IPS DF 6.9 (cell line): ENCODE results near the gene RNASE9.

Source experiments
- DNase-seq: peaks from one replicate; pipeline ENCODE4 v3.0.0-alpha.2; 2013; ENCODE audit warnings: low read depth, low spot score
- H3K27ac ChIP-seq: one replicate; pipeline ENCODE4 v1.5.1; 2013; ENCODE audit warnings: low read length, control low read depth
- H3K27me3 ChIP-seq: 2 replicates; pipeline ENCODE4 v1.6.1; 2013; ENCODE audit warnings: mild to moderate bottlenecking, low read length; ENCODE audit not compliant: control insufficient read depth, insufficient read depth
- H3K36me3 ChIP-seq: 2 replicates; pipeline ENCODE4 v1.6.1; 2013; ENCODE audit warnings: low read length; ENCODE audit not compliant: control insufficient read depth, insufficient read depth
- H3K4me1 ChIP-seq: 2 replicates; pipeline ENCODE4 v1.6.1; 2013; ENCODE audit warnings: low read length; ENCODE audit not compliant: control insufficient read depth, insufficient read depth
- H3K4me3 ChIP-seq: 2 replicates; pipeline ENCODE4 v1.5.1; 2013; ENCODE audit warnings: mild to moderate bottlenecking, low read length
- H3K9me3 ChIP-seq: 2 replicates; pipeline ENCODE4 v1.6.1; 2013; ENCODE audit warnings: low read length, inconsistent platforms; ENCODE audit not compliant: control insufficient read depth, insufficient read depth
- WGBS: extraction: QIAGEN DNeasy Blood & Tissue Kit; methylation state at CpG from one replicate; pipeline ENCODE4 v1.1.7; 2013; ENCODE audit warnings: mixed read lengths, missing lambda C conversion rate; ENCODE audit not compliant: insufficient read length, insufficient coverage; 5-methylcytosine and 5-hydroxymethylcytosine counted together

Gene RNASE9

GRCh38 chr14:20560961-20561360 is at the start of gene RNASE9:
Gene RNASE9 (minus strand): TSS chr14:20561047.
- Histone ChIP-seq H3K27me3 (no peaks in the 10 kb centered on the region), H3K4me3 (no peak within 1 kb of the TSS), H3K9me3 (no peaks in the 10 kb centered on the region), H3K27ac (no peak within 1 kb of the TSS), H3K36me3 (no peaks in the 10 kb centered on the region; the same call in 1 of the 2 replicates), H3K4me1 (peaks cover 5% of the 10 kb centered on the region; the same call in 1 of the 2 replicates)
- WGBS, result no CpG with 5 or more reads among the region's 3 CpGs
- DNase-seq, result no peak

DNA sequence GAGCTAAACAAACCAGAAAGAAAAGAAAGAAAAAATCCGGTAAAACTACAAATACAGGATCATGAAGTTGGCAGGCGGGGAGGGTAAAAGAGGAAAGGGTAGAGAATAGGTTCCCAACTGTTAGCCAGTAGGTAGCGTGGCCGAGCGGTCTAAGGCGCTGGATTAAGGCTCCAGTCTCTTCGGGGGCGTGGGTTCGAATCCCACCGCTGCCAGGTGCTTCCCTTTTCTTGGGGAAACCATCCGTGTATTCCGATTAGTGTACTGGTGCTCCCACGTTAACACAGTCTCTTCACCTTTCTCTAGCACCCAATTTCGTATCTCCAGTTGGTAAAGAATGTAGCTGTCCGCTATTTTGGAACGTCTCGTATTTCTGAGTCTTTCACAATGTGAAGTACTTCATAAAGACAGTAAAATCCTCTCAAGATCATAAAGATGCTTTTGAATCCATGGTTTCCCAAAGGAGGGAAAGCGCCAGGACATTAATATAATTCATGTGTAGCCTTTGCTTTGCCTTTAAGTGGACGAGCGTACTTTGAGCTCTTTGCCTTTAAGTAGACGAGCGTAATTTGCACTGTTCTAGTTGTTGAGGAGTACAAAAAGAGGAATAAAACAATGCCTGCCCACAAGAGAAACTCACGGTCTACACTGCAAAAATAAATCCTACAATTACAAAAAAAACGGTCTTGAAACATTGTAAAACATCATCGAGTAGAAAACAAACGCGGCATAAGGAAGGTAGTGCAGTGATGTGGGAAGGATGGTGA is 49.3 kb upstream of the RNASE9 start:
- H3K4me1 ChIP-seq, result no peaks in the 10 kb centered on the region
- DNase-seq, result no peak
- H3K9me3 ChIP-seq, result no peaks in the 10 kb centered on the region
- no CpG with 5 or more reads among the region's 27 CpGs for WGBS
- no peak overlapping the region for H3K27ac ChIP-seq
- H3K27me3 ChIP-seq, result no peaks in the 10 kb centered on the region
- no peaks in the 10 kb centered on the region for H3K36me3 ChIP-seq
- peak overlapping the region; percentile 99 for H3K4me3 ChIP-seq

GRCh38 chr14:20609215-20610001 is 48.6 kb upstream of the RNASE9 start:
- no peaks in the 10 kb centered on the region for H3K27me3 ChIP-seq
- no peak for DNase-seq
- no peaks in the 10 kb centered on the region for H3K36me3 ChIP-seq
- no peaks in the 10 kb centered on the region for H3K9me3 ChIP-seq
- no peak overlapping the region for H3K27ac ChIP-seq
- H3K4me3 ChIP-seq, result peak overlapping the region; percentile 99
- WGBS, result no CpG with 5 or more reads among the region's 44 CpGs
- no peaks in the 10 kb centered on the region for H3K4me1 ChIP-seq

GRCh38 chr14:20608383-20609110 is 47.7 kb upstream of the RNASE9 start:
- no peak for DNase-seq
- Histone ChIP-seq H3K36me3 (no peaks in the 10 kb centered on the region), H3K4me3 (no peak overlapping the region), H3K27me3 (no peaks in the 10 kb centered on the region), H3K27ac (no peak overlapping the region), H3K4me1 (no peaks in the 10 kb centered on the region), H3K9me3 (no peaks in the 10 kb centered on the region)
- no CpG with 5 or more reads among the region's 7 CpGs for WGBS

DNA sequence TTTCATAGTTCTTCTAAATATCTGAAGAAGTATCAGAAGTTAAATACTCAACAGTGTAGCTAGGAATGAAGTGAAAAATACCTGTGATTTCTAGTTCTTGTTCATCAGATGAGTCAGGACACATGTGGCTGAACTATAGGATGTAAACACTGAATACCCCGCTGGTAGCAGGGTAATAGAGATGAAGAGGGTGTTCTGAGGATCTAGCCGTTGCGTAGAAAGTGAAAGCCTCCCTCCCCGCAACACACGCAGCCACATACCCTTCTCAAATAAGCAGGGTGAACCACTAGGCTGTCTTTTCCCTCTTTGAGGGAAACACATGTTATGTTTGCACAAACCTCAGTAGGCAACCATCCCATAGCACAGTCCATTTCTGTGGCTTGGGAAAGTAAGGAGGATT is 46.8 kb upstream of the RNASE9 start:
- no peak for DNase-seq
- Histone ChIP-seq H3K36me3 (no peaks in the 10 kb centered on the region), H3K27ac (no peak overlapping the region), H3K27me3 (no peaks in the 10 kb centered on the region), H3K9me3 (no peaks in the 10 kb centered on the region), H3K4me3 (no peak overlapping the region), H3K4me1 (no peaks in the 10 kb centered on the region)
- WGBS, result no CpG with 5 or more reads among the region's 5 CpGs

GRCh38 chr14:20606902-20607242 is 46.0 kb upstream of the RNASE9 start:
- Histone ChIP-seq H3K4me3 (no peak overlapping the region), H3K27ac (no peak overlapping the region), H3K27me3 (no peaks in the 10 kb centered on the region), H3K9me3 (no peaks in the 10 kb centered on the region), H3K4me1 (no peaks in the 10 kb centered on the region), H3K36me3 (no peaks in the 10 kb centered on the region)
- no CpG with 5 or more reads among the region's 2 CpGs for WGBS
- no peak for DNase-seq

GRCh38 chr14:20606190-20606901 is 45.5 kb upstream of the RNASE9 start:
- no peak for DNase-seq
- WGBS, result no CpG with 5 or more reads among the region's 8 CpGs

GRCh38 chr14:20603813-20604690 is 43.2 kb upstream of the RNASE9 start:
- H3K27me3 ChIP-seq, result no peaks in the 10 kb centered on the region
- no peaks in the 10 kb centered on the region for H3K9me3 ChIP-seq
- H3K36me3 ChIP-seq, result no peaks in the 10 kb centered on the region
- H3K4me1 ChIP-seq, result no peaks in the 10 kb centered on the region
- H3K27ac ChIP-seq, result no peak overlapping the region
- H3K4me3 ChIP-seq, result no peak overlapping the region
- WGBS, result no CpG with 5 or more reads among the region's 13 CpGs
- no peak for DNase-seq

More at GRCh38 chr14:20606190-20606901, 45.5 kb upstream of the RNASE9 start:
- Histone ChIP-seq H3K27ac (no peak overlapping the region), H3K4me3 (no peak overlapping the region), H3K4me1 (no peaks in the 10 kb centered on the region), H3K27me3 (no peaks in the 10 kb centered on the region), H3K36me3 (no peaks in the 10 kb centered on the region), H3K9me3 (no peaks in the 10 kb centered on the region)

GRCh38 chr14:20602583-20602982 is 41.7 kb upstream of the RNASE9 start:
- no peak for DNase-seq
- H3K36me3 ChIP-seq, result no peaks in the 10 kb centered on the region
- no peaks in the 10 kb centered on the region for H3K9me3 ChIP-seq
- H3K4me1 ChIP-seq, result no peaks in the 10 kb centered on the region
- H3K4me3 ChIP-seq, result no peak overlapping the region
- H3K27ac ChIP-seq, result no peak overlapping the region
- WGBS, result no CpG with 5 or more reads among the region's 9 CpGs
- no peaks in the 10 kb centered on the region for H3K27me3 ChIP-seq
